H1 (cell line): Measurements from ENCODE around the gene UBE2D2. TPM values are rescaled to one million over a fixed set of nuclear protein-coding genes. Genes with fewer than 3 reads are reported as not detected.

Source experiments
- CTCF ChIA-PET: fragments of 300-600 bp; sonication (Branson Sonifier 250); formaldehyde crosslinking; loops from one replicate; lab custom pipeline; 2021; ENCODE audit not compliant: partially characterized antibody; lab: Charles Lee
- POLR2A ChIA-PET: fragments of 300-600 bp; sonication (Branson Sonifier 250); formaldehyde crosslinking; loops from one replicate; lab custom pipeline; 2021; ENCODE audit warnings: inconsistent platforms; ENCODE audit not compliant: partially characterized antibody; lab: Charles Lee
- DNase-seq, 2 experiments: peaks; one replicate each; pipeline versions ENCODE4 v3.0.0 to v3.0.0-alpha.2; 2010 to 2022; ENCODE audit warnings: low spot score in 2 of 2, low read depth in 1 of 2, mixed read lengths in 1 of 2
- FAIRE-seq: peaks from 2 replicates; lab custom pipeline; 2011; peaks lifted over from hg19 to GRCh38; lab: Jason Lieb, UNC
- H2AFZ ChIP-seq: 2 replicates; pipeline ENCODE4 v1.8.1; 2012; ENCODE audit warnings: low read length, inconsistent platforms
- H2AK5ac ChIP-seq: 2 replicates; pipeline ENCODE4 v1.6.1; 2013; ENCODE audit warnings: low read depth, low read length
- H2BK120ac ChIP-seq: replicated peaks from 2 replicates; pipeline ENCODE3; 2013; ENCODE audit warnings: low read depth, low read length, inconsistent platforms
- H2BK12ac ChIP-seq: 2 replicates; pipeline ENCODE4 v1.6.1; 2013; ENCODE audit warnings: low read depth, low read length
- H2BK15ac ChIP-seq: 2 replicates; pipeline ENCODE4 v1.6.1; 2013; ENCODE audit warnings: low read length
- H2BK20ac ChIP-seq: 2 replicates; pipeline ENCODE4 v1.6.1; 2013; ENCODE audit warnings: low read length
- H2BK5ac ChIP-seq: 2 replicates; pipeline ENCODE4 v1.6.1; 2013; ENCODE audit warnings: low read depth, low read length
- H3K14ac ChIP-seq: 2 replicates; pipeline ENCODE4 v1.6.1; 2013; ENCODE audit warnings: inconsistent platforms; ENCODE audit not compliant: insufficient read length
- H3K18ac ChIP-seq: 2 replicates; pipeline ENCODE4 v1.6.1; 2013; ENCODE audit warnings: low read length; ENCODE audit errors: extremely low read depth
- H3K23ac ChIP-seq: 2 replicates; pipeline ENCODE4 v1.6.1; 2013; ENCODE audit warnings: inconsistent platforms; ENCODE audit not compliant: insufficient read length
- H3K23me2 ChIP-seq: 2 replicates; pipeline ENCODE4 v1.6.1; 2013; ENCODE audit warnings: low read depth, low read length
- H3K27ac ChIP-seq: 2 replicates; pipeline ENCODE4 v1.6.1; 2011; ENCODE audit warnings: low read depth, low read length, inconsistent platforms
- H3K27me3 ChIP-seq, 4 experiments: replicated peaks in 1 of 4; 1 replicate in 1 of 4; 2 replicates in 3 of 4; pipeline versions ENCODE4 v1.6.1 to v1.8.1; 2011 to 2013; ENCODE audit warnings: low read length in 3 of 4, mild to moderate bottlenecking in 3 of 4, inconsistent platforms in 2 of 4, mixed read lengths in 2 of 4, moderate library complexity in 1 of 4; ENCODE audit not compliant: control insufficient read depth in 3 of 4, insufficient read depth in 3 of 4; ENCODE audit errors: extremely low read depth in 1 of 4
- H3K36me3 ChIP-seq, 4 experiments: 2 replicates each; pipeline versions ENCODE4 v1.6.1 to v1.8.1; 2011 to 2013; ENCODE audit warnings: mild to moderate bottlenecking in 4 of 4, low read length in 3 of 4, moderate library complexity in 2 of 4, control low read depth in 1 of 4, inconsistent platforms in 1 of 4; ENCODE audit not compliant: insufficient read depth in 4 of 4, control insufficient read depth in 2 of 4
- H3K4ac ChIP-seq: replicated peaks from 2 replicates; pipeline ENCODE3; 2013; ENCODE audit warnings: low read length, low read depth, mixed read lengths, inconsistent platforms; ENCODE audit not compliant: insufficient read length
- H3K4me1 ChIP-seq, 4 experiments: replicated peaks in 1 of 4; 1 replicate in 1 of 4; 2 replicates in 3 of 4; pipeline versions ENCODE4 v1.6.1 to v1.8.1; 2011 to 2013; ENCODE audit warnings: low read length in 3 of 4, inconsistent platforms in 2 of 4, mixed read lengths in 1 of 4; ENCODE audit not compliant: insufficient read depth in 4 of 4, control insufficient read depth in 3 of 4
- H3K4me2 ChIP-seq, 2 experiments: 2 replicates each; pipeline versions ENCODE4 v1.6.1 to v1.8.1; 2011 to 2013; ENCODE audit warnings: low read depth in 2 of 2, low read length in 2 of 2, control low read depth in 1 of 2, inconsistent platforms in 1 of 2, mild to moderate bottlenecking in 1 of 2; ENCODE audit not compliant: insufficient read depth in 1 of 2
- H3K4me3 ChIP-seq, 4 experiments: fragments of 200-600, 300-600 bp in 1 of 4; sonication (generic), shearing (Covaris generic), sonication (Bioruptor Twin) in 1 of 4; 2 replicates each; pipeline versions ENCODE4 v1.5.1 to v1.8.1; 2011 to 2016; ENCODE audit warnings: low read length in 4 of 4, low read depth in 3 of 4, control low read depth in 2 of 4, inconsistent platforms in 2 of 4, mild to moderate bottlenecking in 2 of 4, mixed read lengths in 1 of 4, moderate library complexity in 1 of 4; ENCODE audit not compliant: insufficient read depth in 2 of 4; ENCODE audit errors: extremely low read depth in 1 of 4
- H3K56ac ChIP-seq: replicated peaks from 2 replicates; pipeline ENCODE3; 2013; ENCODE audit warnings: low read depth, mild to moderate bottlenecking, mixed read lengths, low read length, inconsistent platforms; ENCODE audit not compliant: insufficient read length
- H3K79me1 ChIP-seq: 2 replicates; pipeline ENCODE4 v1.6.1; 2013; ENCODE audit warnings: low read depth, low read length, control low read depth
- H3K79me2 ChIP-seq, 2 experiments: 2 replicates each; pipeline versions ENCODE4 v1.6.1 to v1.8.1; 2012 to 2013; ENCODE audit warnings: low read length in 2 of 2, mild to moderate bottlenecking in 2 of 2, inconsistent platforms in 1 of 2; ENCODE audit not compliant: insufficient read depth in 2 of 2, control insufficient read depth in 1 of 2
- H3K9ac ChIP-seq, 4 experiments: replicated peaks in 1 of 4; 1 replicate in 1 of 4; 2 replicates in 3 of 4; pipeline versions ENCODE4 v1.6.1 to v1.8.1; 2011 to 2013; ENCODE audit warnings: low read depth in 3 of 4, low read length in 3 of 4, control low read depth in 2 of 4, mild to moderate bottlenecking in 2 of 4, moderate library complexity in 2 of 4, inconsistent platforms in 1 of 4; ENCODE audit errors: extremely low read depth in 1 of 4
- H3K9me3 ChIP-seq, 2 experiments: 2 replicates each; pipeline versions ENCODE4 v1.6.1 to v1.8.1; 2012 to 2013; ENCODE audit warnings: mild to moderate bottlenecking in 2 of 2, moderate library complexity in 2 of 2, control low read depth in 1 of 2, inconsistent platforms in 1 of 2, low read depth in 1 of 2, low read length in 1 of 2, mixed read lengths in 1 of 2; ENCODE audit not compliant: insufficient read depth in 2 of 2
- H4K20me1 ChIP-seq, 2 experiments: replicated peaks in 1 of 2; 2 replicates each; pipeline versions ENCODE3 to v1.8.1; 2011 to 2013; ENCODE audit warnings: inconsistent platforms in 2 of 2, low read length in 2 of 2, mild to moderate bottlenecking in 1 of 2; ENCODE audit not compliant: insufficient read depth in 2 of 2, control insufficient read depth in 1 of 2
- H4K5ac ChIP-seq: 2 replicates; pipeline ENCODE4 v1.6.1; 2013; ENCODE audit warnings: low read length, low read depth, mixed read lengths, inconsistent platforms; ENCODE audit not compliant: insufficient read length
- H4K8ac ChIP-seq: 2 replicates; pipeline ENCODE4 v1.8.0; 2013; ENCODE audit warnings: mild to moderate bottlenecking, moderate library complexity, low read length, inconsistent platforms; ENCODE audit not compliant: insufficient read depth; ENCODE audit errors: extremely low read depth
- H4K91ac ChIP-seq: replicated peaks from 2 replicates; pipeline ENCODE3; 2013; ENCODE audit warnings: low read length, mixed read lengths, inconsistent platforms; ENCODE audit not compliant: insufficient read length
- ASH2L ChIP-seq: fragments of 200-600, 300-600 bp; sonication (generic); IDR thresholded peaks from one replicate; pipeline ENCODE4 v1.7.1; 2017; ENCODE audit warnings: low read length
- GABPA ChIP-seq: IDR thresholded peaks from 2 replicates; pipeline ENCODE4 v1.6.1; 2011; ENCODE audit warnings: mild to moderate bottlenecking, low read length, moderate library complexity, borderline replicate concordance; ENCODE audit not compliant: insufficient read depth
- KDM5A ChIP-seq: fragments of 200-600 bp; IDR thresholded peaks from 2 replicates; pipeline ENCODE4 v1.7.1; 2012; ENCODE audit warnings: mild to moderate bottlenecking, low read length, inconsistent platforms, mixed read lengths
- SIRT6 ChIP-seq: IDR thresholded peaks from one replicate; pipeline ENCODE4 v1.7.1; 2012; ENCODE audit warnings: low read length, inconsistent platforms
- TEAD4 ChIP-seq: IDR thresholded peaks from 2 replicates; pipeline ENCODE4 v1.6.1; 2012; ENCODE audit warnings: low read depth, low read length, inconsistent platforms, mixed read lengths
- WGBS, 2 experiments: shearing (Covaris generic) in 1 of 2; methylation state at CpG; one replicate each; pipeline versions ENCODE4 v1.1.6 to v1.1.7; 2013 to 2015; ENCODE audit warnings: low lambda C conversion rate in 2 of 2, mixed read lengths in 2 of 2, inconsistent platforms in 1 of 2, low coverage in 1 of 2, missing lambda C conversion rate in 1 of 2; ENCODE audit not compliant: insufficient replicate concordance in 2 of 2, insufficient coverage in 1 of 2, insufficient read length in 1 of 2; ENCODE audit errors: extremely low coverage in 1 of 2, missing lambda C conversion rate in 1 of 2; 5-methylcytosine and 5-hydroxymethylcytosine counted together
- polyA plus RNA-seq, 7 experiments: library from polyadenylated mRNA; depleted of rRNA in 3 of 7; stranded (reverse) in 5 of 7; unstranded in 2 of 7; fragments of >200 nt in 5 of 7; fragments of 200-250 nt in 2 of 7; gene quantifications; 1 replicate in 5 of 7; 2 replicates in 1 of 7; 4 replicates in 1 of 7; pipeline versions ENCODE4 v1.2.1 to v1.2.3, GENCODE V29; 2011 to 2013; ENCODE audit warnings: missing spikeins in 2 of 7, mixed read lengths in 2 of 7
- total RNA-seq: library from RNA; stranded (reverse); fragmentation: NEBNext Ultra II Directional; extraction: Animal tissue kit (Norgen Biotek cat#: 25700); gene quantifications from 2 replicates; pipeline ENCODE4 v1.2.1, GENCODE V29; 2021

UBE2D2 gene
- total and polyA plus RNA-seq, 2 of the 8 experiments (the other 6 are each of a cell fraction or from before 2014, with no cell fraction given): 66.9 to 203 TPM

GRCh38 chr5:139644001-139644456 is 82.9 kb downstream of the UBE2D2 start:
- Histone ChIP-seq H3K4me1 (peaks cover 12 to 53% (median 41%) of the 10 kb centered on the region in 4 experiments), H4K91ac (no peak overlapping the region), H2BK15ac (peak overlapping the region; percentile 75; the same call in 1 of the 2 replicates), H3K14ac (no peak overlapping the region), H3K79me2 (peaks cover 0 to 1% of the 10 kb centered on the region in 2 experiments; a peak in 1 of 4 replicates), H3K18ac (no peak overlapping the region), H3K4me3 (no peak overlapping the region), H2AFZ (no peak overlapping the region), H2BK5ac (no peak overlapping the region), H3K36me3 (no peaks in the 10 kb centered on the region), H3K23ac (no peak overlapping the region), H3K4ac (no peak overlapping the region), H3K9ac (no peak overlapping the region), H3K23me2 (peaks cover 12% of the 10 kb centered on the region; the same call in 1 of the 2 replicates), H3K56ac (no peak overlapping the region), H3K27ac (no peak overlapping the region), H2BK20ac (0 out of 2 replicates have a peak overlapping the region, but pooled peaks have one; percentile 6), H4K5ac (no peak overlapping the region), H3K4me2 (no peak overlapping the region), H2AK5ac (no peak overlapping the region), H2BK12ac (peak overlapping the region; percentile 18; the same call in 1 of the 2 replicates), H3K27me3 (peaks cover 3 to 30% (median 22%) of the 10 kb centered on the region in 4 experiments), H3K9me3 (no peaks in the 10 kb centered on the region), H3K79me1 (no peaks in the 10 kb centered on the region), H4K8ac (no peak overlapping the region), H4K20me1 (peaks cover 0 to 3% of the 10 kb centered on the region in 2 experiments), H2BK120ac (no peak overlapping the region)
- FAIRE-seq (no peak), DNase-seq (no peak)
- CTCF ChIA-PET: interaction anchor here (1.2 to 20.3 kb wide), 7 partner anchors 8 to 220 kb away, joined by 3 to 385 read pairs (median 5); no protein-coding TSS in a partner anchor
- TF ChIP-seq SIRT6 (no peak), ASH2L (no peak), TEAD4 (no peak), KDM5A (no peak), GABPA (no peak)
- WGBS, 2 experiments: 83% methylated on average over 5 of the region's 5 CpGs; no CpG with 5 or more reads in 1 of the 2 experiments
- POLR2A ChIA-PET: interaction anchor here (0.6 to 14.7 kb wide), 7 partner anchors 7 to 109 kb away, joined by 3 to 212 read pairs (median 7); no protein-coding TSS in a partner anchor
